A673 (cell line): ENCODE results near the gene PRKCH. TPM values are rescaled to one million over a fixed set of nuclear protein-coding genes. Genes with fewer than 3 reads are reported as not detected.

Experiments
- BruUV-seq: library from RNA; stranded (reverse); fragments of 400-500 nt; replicated peaks from 2 replicates; lab custom pipeline; 2021; lab: Mats Ljungman, UMichigan
- CTCF ChIA-PET: fragments of 300-600 bp; sonication (Branson Sonifier 250); formaldehyde crosslinking; loops from one replicate; lab custom pipeline; 2022; ENCODE audit warnings: antibody characterized with exemption; lab: Charles Lee
- POLR2A ChIA-PET: fragments of 300-600 bp; sonication (Branson Sonifier 250); formaldehyde crosslinking; loops from one replicate; lab custom pipeline; 2022; ENCODE audit warnings: antibody characterized with exemption; ENCODE audit not compliant: low non-redundant PET; lab: Charles Lee
- DNase-seq: peaks from one replicate; pipeline ENCODE4 v3.0.0-alpha.2; 2015; ENCODE audit warnings: low spot score
- H3K27ac ChIP-seq: fragments of 200-600 bp; sonication (generic); 2 replicates; pipeline ENCODE4 v1.5.1; 2016; ENCODE audit warnings: mixed run types, low read depth, mild to moderate bottlenecking, mixed read lengths, antibody characterized with exemption, low read length; ENCODE audit not compliant: poor library complexity, severe bottlenecking
- H3K27me3 ChIP-seq: fragments of 200-600 bp; sonication (generic); replicated peaks from 2 replicates; pipeline ENCODE4 v1.6.1; 2017; ENCODE audit warnings: mixed run types, low read depth, mild to moderate bottlenecking, mixed read lengths, antibody characterized with exemption, low read length; ENCODE audit not compliant: insufficient read depth, poor library complexity
- H3K36me3 ChIP-seq: fragments of 200-600 bp; sonication (generic); 2 replicates; pipeline ENCODE4 v1.6.1; 2016; ENCODE audit warnings: mixed run types, mild to moderate bottlenecking, mixed read lengths, antibody characterized with exemption, low read length; ENCODE audit not compliant: insufficient read depth, poor library complexity, severe bottlenecking
- H3K4me1 ChIP-seq: fragments of 200-600 bp; sonication (generic); 2 replicates; pipeline ENCODE4 v1.6.1; 2017; ENCODE audit warnings: mixed run types, mild to moderate bottlenecking, mixed read lengths, antibody characterized with exemption, low read length; ENCODE audit not compliant: insufficient read depth, poor library complexity, severe bottlenecking
- H3K4me3 ChIP-seq: fragments of 200-600 bp; sonication (generic); 2 replicates; pipeline ENCODE4 v1.5.1; 2016; ENCODE audit warnings: low read depth, mixed run types, mild to moderate bottlenecking, mixed read lengths, low read length; ENCODE audit not compliant: poor library complexity, severe bottlenecking
- H3K9me3 ChIP-seq: fragments of 200-600 bp; sonication (generic); 2 replicates; pipeline ENCODE4 v1.6.1; 2016; ENCODE audit warnings: mixed run types, low read depth, mild to moderate bottlenecking, mixed read lengths, antibody characterized with exemption, low read length; ENCODE audit not compliant: poor library complexity, severe bottlenecking
- EZH2 ChIP-seq: fragments of 200-600 bp; sonication (generic); IDR thresholded peaks from 2 replicates; pipeline ENCODE4 v1.6.1; 2017; ENCODE audit warnings: borderline replicate concordance, low read depth, mild to moderate bottlenecking, mixed read lengths, antibody characterized with exemption, low read length; ENCODE audit not compliant: poor library complexity, severe bottlenecking
- intact Hi-C: fragments of 100-400 bp; cut with micrococcal nuclease; formaldehyde crosslinking; loops from one replicate; pipeline ENCODE4 v1.10.0; 2022; ENCODE audit not compliant: unreplicated experiment
- total RNA-seq: library from RNA; stranded (reverse); gene quantifications from 2 replicates; pipeline ENCODE4 v1.2.3, GENCODE V29; 2021
- TF ChIP-seq, protein P1 (sequence below): fragments of 300-800, 200-600 bp; sonication (generic); conservative IDR thresholded peaks from 2 replicates; pipeline ENCODE4 v1.5.1; 2017; ENCODE audit warnings: low read depth, mild to moderate bottlenecking, antibody characterized with exemption, low read length, moderate library complexity, mixed read lengths

The PRKCH gene
- total RNA-seq, 1 experiment from 2014 or later, result 1.8 TPM

- Histone ChIP-seq H3K9me3 (no peaks in the 10 kb centered on the region), H3K36me3 (no peaks in the 10 kb centered on the region), H3K27me3 (no peaks in the 10 kb centered on the region), H3K4me3 (no peak overlapping the region), H3K4me1 (no peaks in the 10 kb centered on the region), H3K27ac (no peak overlapping the region)
- ChIA-PET CTCF (no interaction called here), POLR2A (interaction anchor here (0.6 kb wide), 1 partner anchor 62 kb away, joined by 9 read pairs; no protein-coding TSS in a partner anchor)
- intact Hi-C loops, result no loop called here
- no TSS peak for BruUV-seq
- TF ChIP-seq EZH2, result no peak
- TF ChIP-seq, protein P1, sequence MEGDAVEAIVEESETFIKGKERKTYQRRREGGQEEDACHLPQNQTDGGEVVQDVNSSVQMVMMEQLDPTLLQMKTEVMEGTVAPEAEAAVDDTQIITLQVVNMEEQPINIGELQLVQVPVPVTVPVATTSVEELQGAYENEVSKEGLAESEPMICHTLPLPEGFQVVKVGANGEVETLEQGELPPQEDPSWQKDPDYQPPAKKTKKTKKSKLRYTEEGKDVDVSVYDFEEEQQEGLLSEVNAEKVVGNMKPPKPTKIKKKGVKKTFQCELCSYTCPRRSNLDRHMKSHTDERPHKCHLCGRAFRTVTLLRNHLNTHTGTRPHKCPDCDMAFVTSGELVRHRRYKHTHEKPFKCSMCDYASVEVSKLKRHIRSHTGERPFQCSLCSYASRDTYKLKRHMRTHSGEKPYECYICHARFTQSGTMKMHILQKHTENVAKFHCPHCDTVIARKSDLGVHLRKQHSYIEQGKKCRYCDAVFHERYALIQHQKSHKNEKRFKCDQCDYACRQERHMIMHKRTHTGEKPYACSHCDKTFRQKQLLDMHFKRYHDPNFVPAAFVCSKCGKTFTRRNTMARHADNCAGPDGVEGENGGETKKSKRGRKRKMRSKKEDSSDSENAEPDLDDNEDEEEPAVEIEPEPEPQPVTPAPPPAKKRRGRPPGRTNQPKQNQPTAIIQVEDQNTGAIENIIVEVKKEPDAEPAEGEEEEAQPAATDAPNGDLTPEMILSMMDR, result no peak
- no peak for DNase-seq
Measured at GRCh38 chr14:61517911-61518384, 196.6 kb downstream of the PRKCH start.

DNA sequence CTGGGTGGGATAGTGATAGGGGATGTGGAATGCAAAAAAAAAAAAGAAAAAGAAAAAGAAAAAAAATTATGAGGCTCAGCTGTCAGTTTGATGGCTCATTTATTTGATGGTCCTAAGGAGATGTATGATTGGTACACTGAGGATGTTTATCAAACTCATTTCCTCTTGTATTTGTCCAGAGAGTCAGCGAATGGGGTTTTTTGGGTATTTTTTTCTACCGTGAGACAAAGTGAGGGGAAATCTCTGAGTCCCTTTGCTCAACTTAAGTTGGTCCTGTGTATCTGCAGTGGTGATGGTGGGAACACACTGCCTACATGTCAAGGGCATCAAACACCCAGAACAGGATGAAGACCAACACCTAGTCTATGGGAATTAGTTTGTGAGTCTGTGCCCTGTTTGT lies 197.0 kb downstream of the PRKCH start:
- Histone ChIP-seq H3K36me3 (no peaks in the 10 kb centered on the region), H3K9me3 (no peaks in the 10 kb centered on the region), H3K27ac (no peak overlapping the region), H3K27me3 (no peaks in the 10 kb centered on the region), H3K4me1 (no peaks in the 10 kb centered on the region), H3K4me3 (no peak overlapping the region)
- TF ChIP-seq, protein P1, result no peak
- no peak for TF ChIP-seq EZH2
- CTCF ChIA-PET, result no interaction called here
- POLR2A ChIA-PET, result interaction anchor here (0.6 kb wide), 1 partner anchor 62 kb away, joined by 9 read pairs; no protein-coding TSS in a partner anchor
- intact Hi-C loops, result no loop called here
- no TSS peak for BruUV-seq
- no peak for DNase-seq

DNA sequence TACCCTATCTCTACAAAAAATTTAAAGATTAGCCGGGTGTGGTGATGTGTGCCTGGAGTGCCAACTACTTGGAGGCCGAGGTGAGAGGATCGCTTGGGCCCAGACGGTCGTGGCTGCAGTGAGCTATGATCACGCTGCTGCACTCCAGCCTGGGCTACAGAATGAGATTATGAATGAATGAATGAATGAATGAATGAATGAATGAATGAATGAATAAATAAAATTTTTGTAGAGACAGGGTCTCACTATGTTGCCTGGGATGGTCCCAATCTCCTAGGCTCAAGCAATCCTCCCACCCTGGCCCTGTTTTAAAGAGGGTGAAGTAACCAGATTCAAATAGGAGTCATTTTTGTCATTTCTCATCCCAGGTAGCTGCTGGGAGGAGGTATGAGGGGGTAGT lies 197.7 kb downstream of the PRKCH start:
- Histone ChIP-seq H3K36me3 (no peaks in the 10 kb centered on the region), H3K9me3 (no peaks in the 10 kb centered on the region), H3K27ac (no peak overlapping the region), H3K4me1 (peaks cover 5% of the 10 kb centered on the region), H3K27me3 (no peaks in the 10 kb centered on the region), H3K4me3 (no peak overlapping the region)
- ChIA-PET CTCF (no interaction called here), POLR2A (no interaction called here)
- TF ChIP-seq, protein P1, result no peak
- TF ChIP-seq EZH2, result no peak
- intact Hi-C loops, result no loop called here
- BruUV-seq, result no TSS peak
- no peak for DNase-seq
